Measurements from ENCODE around the gene ZDHHC11B. TPM values are rescaled to one million over a fixed set of nuclear protein-coding genes. Genes with fewer than 3 reads are reported as not detected.

ZDHHC11B gene
- total RNA-seq: 3.0 TPM

DNA sequence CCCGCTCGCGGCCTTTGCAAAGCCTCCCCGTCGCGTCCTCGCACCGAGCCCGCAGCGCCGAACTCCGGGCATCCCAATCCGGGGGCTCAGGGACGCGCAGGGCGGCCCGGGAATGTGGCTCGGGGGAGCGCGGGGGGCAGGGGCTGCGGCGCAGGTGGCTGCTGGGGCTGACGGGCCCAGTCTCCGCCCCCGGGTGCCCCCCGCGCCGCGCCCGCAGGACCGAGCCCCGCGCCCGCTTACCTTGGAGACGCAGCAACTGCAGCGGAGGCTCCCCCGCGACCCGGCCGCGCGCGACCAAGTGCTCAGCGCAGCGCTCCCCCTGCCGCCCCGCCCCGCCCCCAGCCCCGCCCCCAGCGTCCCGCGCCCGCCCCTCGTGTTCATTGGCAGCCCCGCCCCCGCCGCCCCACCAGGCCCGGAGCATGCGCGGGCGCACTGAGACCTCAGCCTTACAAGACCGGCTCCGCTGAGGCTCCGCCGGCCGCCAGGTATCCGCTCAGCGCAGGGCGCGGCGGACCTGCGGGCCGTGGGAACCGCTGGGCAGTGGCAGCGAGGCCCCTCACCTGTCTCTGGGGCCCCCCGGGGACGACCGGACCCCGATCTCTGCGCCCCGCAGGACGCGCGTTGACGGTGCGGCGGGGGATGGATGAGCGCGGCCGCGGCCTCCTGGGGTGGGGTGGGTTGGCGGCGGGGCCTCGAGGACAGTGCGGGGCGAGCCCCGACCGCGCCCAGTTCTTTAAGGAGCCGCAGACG, at the start of gene ZDHHC11B:
ZDHHC11B (minus strand) TSS at position 302 of the 750 bp plus-strand sequence. CDS start 17,810 bp downstream, outside the sequence.

GRCh38 chr5:693271-694041, 91.1 kb downstream of the ZDHHC11B start, which contains the start of gene TPPP:
Gene TPPP (minus strand): TSS chr5:693352. CDS start chr5:678060, 15,292 bp downstream.

Other genes with a start within 250 kb of the ZDHHC11B start
- gene CEP72, start 172.4 kb downstream of the ZDHHC11B start, total RNA-seq: 11.7 TPM
- 6.4 TPM for gene TPPP, start 91.4 kb downstream of the ZDHHC11B start, total RNA-seq
- 14.9 TPM for gene ZDHHC11, start 66.3 kb upstream of the ZDHHC11B start, total RNA-seq
- 39.8 TPM for gene BRD9, start 108.1 kb upstream of the ZDHHC11B start, total RNA-seq
- gene TRIP13, start 108.2 kb upstream of the ZDHHC11B start, total RNA-seq: 6.1 TPM
- gene NKD2, start 224.1 kb upstream of the ZDHHC11B start, total RNA-seq: 36.5 TPM

All from metanephros (tissue), 1 donor.